NCI-H510A treated with DMSO at 0.1 percent for 48 hours (cell line): Measurements from ENCODE around the gene KIRREL3.

ENCODE experiments used
- DNase-seq: peaks from one replicate; lab custom pipeline; 2025; lab: John Stamatoyannopoulos, UW

KIRREL3 gene

DNA sequence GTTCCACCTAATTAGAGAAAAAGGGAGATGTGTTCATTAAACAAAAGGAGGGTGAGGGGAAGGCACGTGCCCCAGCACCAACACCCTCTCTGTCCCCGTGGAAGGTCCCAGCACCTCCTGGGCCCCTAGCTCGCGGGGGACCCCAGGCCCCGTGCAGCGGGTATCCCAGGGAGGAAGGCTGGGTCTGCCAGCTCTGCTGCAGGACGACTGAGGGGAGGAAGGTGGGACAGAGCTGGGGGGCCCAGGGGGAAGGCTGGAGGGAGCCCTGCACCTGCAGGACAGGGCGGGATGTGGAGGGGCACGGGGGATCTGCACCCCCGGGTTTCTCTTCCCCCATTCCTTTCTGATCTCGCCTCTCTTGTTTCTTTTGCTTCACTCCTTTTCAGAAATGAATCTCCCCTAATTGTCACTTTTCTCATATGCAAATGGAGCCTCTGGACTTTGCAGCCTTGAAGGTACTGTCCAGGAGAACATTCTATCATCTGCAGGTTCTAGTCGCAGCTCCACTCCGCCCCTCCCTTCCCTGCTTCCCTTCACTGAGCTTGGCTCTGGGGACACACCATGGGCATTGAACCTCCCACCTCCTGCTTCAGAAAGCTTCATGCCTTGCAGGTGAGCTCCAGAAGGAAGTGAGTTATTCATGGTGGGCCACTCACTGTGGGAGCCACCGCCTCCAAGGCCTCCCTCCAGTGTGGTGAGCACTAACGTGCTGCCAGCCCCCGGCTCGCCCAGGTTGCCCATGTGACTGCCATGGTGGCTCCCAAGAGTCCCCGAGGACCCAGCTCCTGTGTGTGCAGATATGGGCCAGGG lies 534.1 kb downstream of the KIRREL3 start:
- no peak for DNase-seq

DNA sequence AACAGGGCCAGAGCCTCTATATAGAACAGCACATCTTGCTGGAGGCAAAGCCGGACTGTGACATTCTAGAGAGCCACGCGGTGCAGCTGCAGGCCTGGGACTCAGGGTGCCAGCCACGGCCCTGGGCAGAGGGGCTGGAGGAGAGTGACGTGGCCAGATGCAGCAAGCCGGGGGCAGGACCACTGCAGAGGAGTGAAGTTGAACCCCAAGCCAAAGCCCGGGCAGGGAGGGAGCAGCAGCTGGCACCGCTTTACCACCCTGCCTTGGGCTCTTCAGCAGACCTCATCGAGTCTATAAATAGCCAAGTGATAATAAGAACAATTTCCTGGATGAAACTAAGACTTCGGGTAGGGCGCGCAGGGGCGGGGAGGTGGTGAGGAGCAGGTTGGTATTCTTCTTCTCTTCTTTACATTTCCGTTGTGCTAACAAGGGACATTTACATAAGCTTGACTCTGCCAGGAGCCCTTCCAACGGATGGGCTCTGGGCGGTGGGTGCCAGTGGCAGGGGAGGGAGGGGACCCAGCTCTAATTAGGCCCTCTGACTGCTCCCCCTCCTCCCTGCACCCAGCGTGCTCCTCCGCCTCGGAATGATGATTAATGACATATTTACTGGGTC lies 534.9 kb downstream of the KIRREL3 start:
- peak; percentile 75 for DNase-seq

DNA sequence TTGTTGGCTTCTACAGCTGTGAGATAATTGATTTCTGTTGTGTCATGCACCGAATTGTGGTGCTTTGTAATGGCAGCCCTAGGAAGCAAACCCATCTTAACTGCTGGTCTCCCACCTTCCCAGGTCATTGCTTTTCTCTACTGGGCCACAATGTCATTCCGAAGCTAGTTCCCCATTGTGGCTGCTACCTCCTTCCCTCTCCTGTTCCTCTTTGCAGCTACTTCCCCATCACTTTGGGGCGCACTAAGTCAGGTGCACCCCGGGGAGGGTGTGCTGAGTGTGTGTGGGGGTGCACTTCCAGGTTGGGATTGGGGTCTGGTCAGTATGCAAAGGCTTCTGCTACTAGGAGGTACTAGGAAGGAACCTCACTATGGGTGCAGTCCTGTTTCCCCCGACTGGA lies 535.8 kb downstream of the KIRREL3 start:
- no peak for DNase-seq

- DNase-seq: no peak
Observed at GRCh38 chr11:126462422-126462821, 538.1 kb downstream of the KIRREL3 start.

DNA sequence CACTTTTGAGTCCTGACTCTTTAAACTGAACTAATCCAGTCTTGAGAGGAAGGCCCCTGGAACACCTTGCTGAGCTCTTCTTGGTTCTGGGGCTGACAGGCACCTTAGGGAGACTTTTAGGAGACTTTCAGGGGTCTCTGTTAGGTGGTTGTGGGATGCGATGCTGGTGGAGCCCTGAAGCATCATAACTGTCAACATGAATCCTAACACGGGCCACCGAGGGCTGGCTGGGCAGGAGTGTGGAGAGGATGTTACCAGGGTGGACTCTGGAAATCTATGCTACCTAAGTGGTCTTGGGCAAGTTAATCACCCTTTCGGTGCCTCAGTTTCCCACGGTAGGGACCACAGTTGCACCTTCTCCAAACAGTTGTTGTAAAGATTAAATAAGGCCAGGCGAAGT lies 538.6 kb downstream of the KIRREL3 start:
- DNase-seq: no peak

- no peak for DNase-seq
Observed at GRCh38 chr11:126461096-126461440, 539.5 kb downstream of the KIRREL3 start.

GRCh38 chr11:126460417-126461095 lies 540.0 kb downstream of the KIRREL3 start:
- DNase-seq: no peak

DNA sequence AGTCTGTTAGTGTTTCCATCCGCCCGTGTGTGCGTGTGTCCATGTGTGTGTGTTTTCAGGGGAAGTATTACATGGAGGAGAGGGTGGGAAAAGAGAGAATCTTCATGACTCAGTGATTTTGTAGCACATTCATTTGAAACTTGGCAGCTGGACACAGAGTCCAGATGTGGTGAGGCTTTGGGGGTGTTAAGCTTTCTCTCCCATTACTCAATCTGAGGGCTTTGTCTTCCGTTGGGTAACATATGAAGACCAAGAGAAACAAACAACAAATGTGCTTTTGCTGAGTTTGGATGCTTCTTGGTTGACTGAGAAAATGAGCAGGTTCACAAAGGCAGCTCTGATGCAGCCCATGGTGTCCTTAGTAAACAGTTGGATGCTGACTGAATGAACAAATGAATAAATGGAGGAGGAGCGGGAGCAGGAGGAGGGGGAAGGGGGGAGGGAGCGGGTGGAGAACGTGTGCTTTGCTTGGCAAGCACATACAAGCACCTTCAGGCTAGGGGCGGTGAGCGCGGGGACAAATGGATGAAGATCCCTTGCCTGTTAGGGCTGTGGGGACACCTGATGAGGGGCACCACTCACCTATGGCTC lies 540.8 kb downstream of the KIRREL3 start:
- DNase-seq: peak; percentile 38

GRCh38 chr11:126457817-126458216 lies 542.8 kb downstream of the KIRREL3 start:
- DNase-seq: no peak

DNA sequence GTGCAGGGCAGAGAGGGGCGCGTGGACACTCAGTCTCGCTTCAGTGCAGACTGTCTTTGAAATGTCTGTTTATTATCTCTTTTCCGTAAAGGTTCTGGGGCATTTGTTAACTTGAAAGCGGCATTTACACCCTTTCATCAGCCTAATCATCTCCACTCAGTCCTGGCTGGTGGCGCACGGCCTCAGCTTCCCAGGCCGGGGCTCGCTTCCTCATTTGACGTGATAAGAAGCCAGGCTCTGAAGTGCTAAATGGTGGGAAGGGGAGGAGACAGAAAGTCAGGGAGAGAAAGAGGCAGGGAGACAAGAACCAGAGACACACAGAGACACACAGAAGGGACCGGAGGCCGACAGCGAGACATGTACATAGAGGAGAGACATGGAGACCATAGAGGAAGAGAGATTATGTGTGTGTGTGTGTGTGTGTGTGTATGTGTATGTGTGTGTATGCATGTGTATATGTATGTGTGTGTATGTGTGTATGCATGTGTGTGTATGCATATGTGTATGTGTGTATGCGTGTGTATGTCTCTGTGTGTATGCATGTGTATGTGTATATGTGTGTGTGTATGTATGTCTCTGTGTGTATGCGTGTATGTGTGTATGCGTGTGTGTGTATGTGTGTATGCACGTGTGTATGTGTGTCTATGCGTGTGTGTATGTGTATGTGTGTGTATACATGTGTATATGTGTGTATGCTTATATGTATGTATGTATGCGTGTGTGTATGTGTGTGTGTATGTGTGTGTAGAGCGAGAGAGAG lies 543.6 kb downstream of the KIRREL3 start:
- no peak for DNase-seq

GRCh38 chr11:126456089-126456488 lies 544.5 kb downstream of the KIRREL3 start:
- DNase-seq: no peak

GRCh38 chr11:126452241-126453101 lies 548.1 kb downstream of the KIRREL3 start:
- DNase-seq: no peak

DNA sequence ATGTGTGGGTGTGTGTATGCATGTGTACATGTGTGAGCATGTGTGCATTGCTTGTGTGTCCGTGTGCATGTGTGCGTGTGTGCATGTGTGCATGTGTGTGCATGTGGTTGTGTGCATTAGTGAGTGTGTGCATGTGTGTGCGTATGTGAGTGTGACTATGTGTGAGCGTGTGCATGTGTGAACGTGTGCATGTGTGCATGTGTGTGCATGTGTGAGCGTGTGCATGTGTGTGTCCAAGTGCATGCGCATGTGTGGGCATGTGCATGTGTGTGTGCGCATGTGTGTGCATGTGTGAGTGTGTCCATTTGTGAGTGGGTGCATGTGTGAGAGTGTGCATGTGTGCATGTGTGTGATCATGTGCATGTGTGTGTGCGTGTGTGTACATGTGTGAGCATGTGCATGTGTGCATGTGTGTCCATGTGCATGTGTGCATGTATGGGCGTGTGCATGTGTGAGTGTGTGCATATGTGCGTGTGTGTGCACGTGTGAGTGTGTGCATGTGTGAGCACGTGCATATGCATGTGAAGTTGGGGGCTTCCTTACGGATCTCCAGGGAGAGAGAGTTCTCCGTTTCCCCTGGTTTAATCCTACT lies 549.3 kb downstream of the KIRREL3 start:
- no peak for DNase-seq

DNA sequence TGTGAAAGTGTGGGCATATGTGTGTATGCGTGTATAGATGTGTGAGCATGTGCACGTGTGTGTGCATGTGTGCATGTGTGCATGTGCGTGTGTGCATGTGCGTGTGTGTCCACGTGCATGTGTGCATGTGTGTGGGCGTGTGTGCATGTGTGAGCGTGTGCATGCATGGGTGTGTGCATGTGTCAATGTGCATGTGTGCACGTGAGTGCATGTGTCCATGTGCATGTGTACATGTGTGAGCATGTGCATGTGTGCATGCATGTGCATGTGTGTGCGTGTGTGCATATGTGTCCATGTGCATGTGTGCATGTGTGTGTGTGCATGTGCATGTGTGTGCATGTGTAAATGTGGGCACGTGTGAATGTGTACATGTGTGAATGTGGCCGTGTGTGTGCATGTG lies 549.8 kb downstream of the KIRREL3 start:
- no peak for DNase-seq

GRCh38 chr11:126450198-126450597 lies 550.4 kb downstream of the KIRREL3 start:
- DNase-seq: no peak

GRCh38 chr11:126446581-126446980 lies 554.0 kb downstream of the KIRREL3 start:
- DNase-seq: no peak

- DNase-seq: no peak
Observed at GRCh38 chr11:126444072-126444471, 556.5 kb downstream of the KIRREL3 start.

- peak; percentile 32 for DNase-seq
Observed at GRCh38 chr11:126443120-126443519, 557.5 kb downstream of the KIRREL3 start.

DNA sequence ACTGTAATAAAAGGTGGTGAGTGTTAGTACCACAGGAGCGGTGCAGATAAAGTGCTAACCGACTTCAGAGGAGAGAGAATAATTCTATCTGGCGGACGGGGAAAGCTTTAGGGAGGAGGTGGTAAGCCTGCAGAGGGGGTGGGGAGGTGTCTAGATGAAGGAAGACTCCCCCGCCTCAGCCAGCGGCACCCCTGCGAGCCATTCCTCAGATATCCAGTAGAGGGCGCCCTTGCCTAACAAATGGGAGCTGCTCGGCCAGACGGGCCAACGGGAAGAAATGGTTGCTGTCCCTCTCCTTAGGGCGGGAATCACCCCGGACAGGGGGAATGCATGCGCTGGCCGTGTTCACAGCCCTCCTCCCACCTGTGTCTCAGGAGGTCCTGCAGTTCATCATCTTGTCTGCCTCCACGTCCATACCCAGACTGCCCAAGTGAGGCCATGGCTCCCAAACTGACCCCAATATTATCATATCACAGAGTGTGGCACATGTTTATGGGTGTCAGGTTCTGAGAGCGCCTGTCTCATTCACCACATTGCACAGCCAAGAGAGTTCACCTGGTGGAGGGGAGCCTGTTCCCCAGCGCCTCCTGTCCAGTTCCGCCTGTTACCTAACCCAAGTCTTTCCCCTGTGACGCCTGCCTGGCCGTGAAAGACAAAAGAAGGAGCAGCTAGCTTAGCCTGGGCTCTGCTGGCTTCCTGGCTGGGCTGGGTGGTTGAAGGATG lies 559.6 kb downstream of the KIRREL3 start:
- peak; percentile 79 for DNase-seq

- DNase-seq: no peak
Observed at GRCh38 chr11:126440276-126440675, 560.3 kb downstream of the KIRREL3 start.
